Panc1 (cell line): Measurements from ENCODE around the gene NT5C. TPM values are rescaled to one million over a fixed set of nuclear protein-coding genes. Genes with fewer than 3 reads are reported as not detected.
A peak's percentile ranks its signal among the peaks of the same experiment; 100 is the strongest.

ENCODE experiments used
- ATAC-seq: fragments of 200-7000 bp; cut with Tn5 transposase; 2 replicates; pipeline ENCODE4 v1.9.1; 2020; ENCODE audit warnings: mild to moderate bottlenecking, moderate library complexity
- BruUV-seq: library from RNA; stranded (reverse); fragments of 400-500 nt; replicated peaks from 2 replicates; lab custom pipeline; 2021; lab: Mats Ljungman, UMichigan
- CTCF ChIA-PET: fragments of 300-600 bp; sonication (Branson Sonifier 250); formaldehyde crosslinking; loops from one replicate; lab custom pipeline; 2022; ENCODE audit warnings: antibody characterized with exemption; lab: Charles Lee
- POLR2A ChIA-PET: fragments of 300-600 bp; sonication (Branson Sonifier 250); formaldehyde crosslinking; loops from one replicate; lab custom pipeline; 2022; ENCODE audit warnings: antibody characterized with exemption; lab: Charles Lee
- DNase-seq: peaks from one replicate; pipeline ENCODE4 v3.0.0-alpha.2; 2010; ENCODE audit warnings: low read depth, low spot score
- H3K27ac ChIP-seq: 2 replicates; pipeline ENCODE4 v1.5.1; 2011; ENCODE audit warnings: mild to moderate bottlenecking, low read length, inconsistent platforms
- H3K27me3 ChIP-seq: fragments of 200-500 bp; sonication (Bioruptor generic); 2 replicates; pipeline ENCODE4 v1.6.0; 2014; ENCODE audit warnings: low read length, inconsistent platforms; ENCODE audit not compliant: control insufficient read depth, insufficient read depth
- H3K36me3 ChIP-seq: fragments of 200-500 bp; sonication (Bioruptor generic); 2 replicates; pipeline ENCODE4 v1.5.1; 2014; ENCODE audit warnings: inconsistent platforms, mild to moderate bottlenecking, low read length, moderate library complexity; ENCODE audit not compliant: control insufficient read depth, insufficient read depth
- H3K4me1 ChIP-seq: 2 replicates; pipeline ENCODE4 v1.5.1; 2011; ENCODE audit warnings: inconsistent platforms, mild to moderate bottlenecking, low read length, moderate library complexity; ENCODE audit not compliant: control insufficient read depth, insufficient read depth
- H3K4me3 ChIP-seq, 2 experiments: 2 replicates each; pipeline ENCODE4 v1.5.1; 2011 to 2012; ENCODE audit warnings: low read depth in 2 of 2, low read length in 2 of 2, mild to moderate bottlenecking in 2 of 2, inconsistent platforms in 1 of 2, moderate library complexity in 1 of 2
- H3K9me3 ChIP-seq: fragments of 200-500 bp; sonication (Bioruptor generic); 2 replicates; pipeline ENCODE4 v1.5.1; 2014; ENCODE audit warnings: low read depth, mild to moderate bottlenecking, inconsistent platforms, low read length, moderate library complexity; ENCODE audit not compliant: control insufficient read depth, insufficient read depth
- POLR2AphosphoS5 ChIP-seq: IDR thresholded peaks from 2 replicates; pipeline ENCODE4 v1.6.1; 2012; ENCODE audit warnings: mild to moderate bottlenecking, low read depth, low read length, moderate library complexity
- SIN3A ChIP-seq: IDR thresholded peaks from 2 replicates; pipeline ENCODE4 v1.6.1; 2012; ENCODE audit warnings: low read depth, mild to moderate bottlenecking, low read length, moderate library complexity, borderline replicate concordance; ENCODE audit not compliant: insufficient read depth
- TCF7L2 ChIP-seq: IDR thresholded peaks from 2 replicates; pipeline ENCODE4 v1.6.1; 2011; ENCODE audit warnings: mild to moderate bottlenecking, low read depth, low read length, inconsistent platforms
- in situ Hi-C: cut with HindIII; loops from 2 replicates; pipeline ENCODE4 v1.10.0; 2016; ENCODE audit warnings: low sequenced_read_pairs, low pct_unique_long_range_greater_than_20kb
- intact Hi-C: fragments of 100-400 bp; cut with micrococcal nuclease; formaldehyde crosslinking; loops from one replicate; pipeline ENCODE4 v1.10.0; 2022; ENCODE audit not compliant: unreplicated experiment
- total RNA-seq: library from RNA; stranded (reverse); gene quantifications from one replicate; pipeline ENCODE4 v1.2.1, GENCODE V29; 2021; ENCODE audit not compliant: unreplicated experiment
- TF ChIP-seq, protein P1 (sequence below), 2 experiments: IDR thresholded peaks; 2 replicates each; pipeline ENCODE4 v1.6.1; 2011 to 2012; ENCODE audit warnings: low read depth in 2 of 2, control low read depth in 1 of 2, low read length in 1 of 2, mild to moderate bottlenecking in 1 of 2, moderate library complexity in 1 of 2; ENCODE audit not compliant: insufficient read depth in 1 of 2
- TF ChIP-seq, protein P2 (sequence below): fragments of 450-650 bp; IDR thresholded peaks from 2 replicates; pipeline ENCODE4 v1.5.1; 2017; ENCODE audit warnings: mild to moderate bottlenecking

Gene NT5C
- total RNA-seq, 1 experiment from 2014 or later: 63.4 TPM

DNA sequence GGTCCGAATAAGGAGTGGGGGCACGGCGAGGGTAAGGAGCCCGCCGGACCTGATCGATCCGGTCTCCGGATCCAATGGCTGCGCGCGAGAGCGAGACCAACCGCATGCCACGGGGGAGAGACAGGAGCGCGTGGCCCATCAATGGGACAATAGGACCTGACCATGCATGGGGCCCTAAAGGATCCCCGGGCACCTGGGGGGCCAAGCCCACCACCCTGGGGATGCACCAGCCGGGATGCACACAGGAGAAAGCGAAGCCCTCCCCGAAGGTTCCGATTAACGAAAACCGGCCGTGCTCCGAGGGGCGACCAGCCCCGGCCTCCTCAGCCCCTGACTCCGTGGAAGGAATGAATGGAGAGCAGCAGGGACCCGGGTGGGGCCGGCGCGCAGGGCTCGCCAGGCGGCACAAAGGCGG, 22.2 kb upstream of the NT5C start:
- TF ChIP-seq, protein P1, sequence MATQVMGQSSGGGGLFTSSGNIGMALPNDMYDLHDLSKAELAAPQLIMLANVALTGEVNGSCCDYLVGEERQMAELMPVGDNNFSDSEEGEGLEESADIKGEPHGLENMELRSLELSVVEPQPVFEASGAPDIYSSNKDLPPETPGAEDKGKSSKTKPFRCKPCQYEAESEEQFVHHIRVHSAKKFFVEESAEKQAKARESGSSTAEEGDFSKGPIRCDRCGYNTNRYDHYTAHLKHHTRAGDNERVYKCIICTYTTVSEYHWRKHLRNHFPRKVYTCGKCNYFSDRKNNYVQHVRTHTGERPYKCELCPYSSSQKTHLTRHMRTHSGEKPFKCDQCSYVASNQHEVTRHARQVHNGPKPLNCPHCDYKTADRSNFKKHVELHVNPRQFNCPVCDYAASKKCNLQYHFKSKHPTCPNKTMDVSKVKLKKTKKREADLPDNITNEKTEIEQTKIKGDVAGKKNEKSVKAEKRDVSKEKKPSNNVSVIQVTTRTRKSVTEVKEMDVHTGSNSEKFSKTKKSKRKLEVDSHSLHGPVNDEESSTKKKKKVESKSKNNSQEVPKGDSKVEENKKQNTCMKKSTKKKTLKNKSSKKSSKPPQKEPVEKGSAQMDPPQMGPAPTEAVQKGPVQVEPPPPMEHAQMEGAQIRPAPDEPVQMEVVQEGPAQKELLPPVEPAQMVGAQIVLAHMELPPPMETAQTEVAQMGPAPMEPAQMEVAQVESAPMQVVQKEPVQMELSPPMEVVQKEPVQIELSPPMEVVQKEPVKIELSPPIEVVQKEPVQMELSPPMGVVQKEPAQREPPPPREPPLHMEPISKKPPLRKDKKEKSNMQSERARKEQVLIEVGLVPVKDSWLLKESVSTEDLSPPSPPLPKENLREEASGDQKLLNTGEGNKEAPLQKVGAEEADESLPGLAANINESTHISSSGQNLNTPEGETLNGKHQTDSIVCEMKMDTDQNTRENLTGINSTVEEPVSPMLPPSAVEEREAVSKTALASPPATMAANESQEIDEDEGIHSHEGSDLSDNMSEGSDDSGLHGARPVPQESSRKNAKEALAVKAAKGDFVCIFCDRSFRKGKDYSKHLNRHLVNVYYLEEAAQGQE (IDR thresholded peaks at IDR 0.05; ENCODE audit: insufficient read depth in 1 of 2, low read depth in 2 of 2, low read length in 1 of 2): no peak
- TF ChIP-seq SIN3A (no peak), POLR2AphosphoS5 (no peak), TCF7L2 (no peak)
- TF ChIP-seq, protein P2, sequence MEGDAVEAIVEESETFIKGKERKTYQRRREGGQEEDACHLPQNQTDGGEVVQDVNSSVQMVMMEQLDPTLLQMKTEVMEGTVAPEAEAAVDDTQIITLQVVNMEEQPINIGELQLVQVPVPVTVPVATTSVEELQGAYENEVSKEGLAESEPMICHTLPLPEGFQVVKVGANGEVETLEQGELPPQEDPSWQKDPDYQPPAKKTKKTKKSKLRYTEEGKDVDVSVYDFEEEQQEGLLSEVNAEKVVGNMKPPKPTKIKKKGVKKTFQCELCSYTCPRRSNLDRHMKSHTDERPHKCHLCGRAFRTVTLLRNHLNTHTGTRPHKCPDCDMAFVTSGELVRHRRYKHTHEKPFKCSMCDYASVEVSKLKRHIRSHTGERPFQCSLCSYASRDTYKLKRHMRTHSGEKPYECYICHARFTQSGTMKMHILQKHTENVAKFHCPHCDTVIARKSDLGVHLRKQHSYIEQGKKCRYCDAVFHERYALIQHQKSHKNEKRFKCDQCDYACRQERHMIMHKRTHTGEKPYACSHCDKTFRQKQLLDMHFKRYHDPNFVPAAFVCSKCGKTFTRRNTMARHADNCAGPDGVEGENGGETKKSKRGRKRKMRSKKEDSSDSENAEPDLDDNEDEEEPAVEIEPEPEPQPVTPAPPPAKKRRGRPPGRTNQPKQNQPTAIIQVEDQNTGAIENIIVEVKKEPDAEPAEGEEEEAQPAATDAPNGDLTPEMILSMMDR: no peak
- peaks cover 11% of the 10 kb centered on the region; the same call in 1 of the 2 replicates for H3K36me3 ChIP-seq
- peak overlapping the region; percentile 86 for H3K27ac ChIP-seq
- H3K4me3 ChIP-seq: peak overlapping the region; percentile 84 to 85
- in situ Hi-C loops: no loop called here
- DNase-seq: no peak
- H3K4me1 ChIP-seq: peaks cover 17% of the 10 kb centered on the region
- H3K27me3 ChIP-seq: no peaks in the 10 kb centered on the region
- no peaks in the 10 kb centered on the region for H3K9me3 ChIP-seq
- peak; percentile 17 for ATAC-seq
- CTCF ChIA-PET: no interaction called here
- no TSS peak for BruUV-seq
- POLR2A ChIA-PET: no interaction called here
- intact Hi-C loops: no loop called here

DNA sequence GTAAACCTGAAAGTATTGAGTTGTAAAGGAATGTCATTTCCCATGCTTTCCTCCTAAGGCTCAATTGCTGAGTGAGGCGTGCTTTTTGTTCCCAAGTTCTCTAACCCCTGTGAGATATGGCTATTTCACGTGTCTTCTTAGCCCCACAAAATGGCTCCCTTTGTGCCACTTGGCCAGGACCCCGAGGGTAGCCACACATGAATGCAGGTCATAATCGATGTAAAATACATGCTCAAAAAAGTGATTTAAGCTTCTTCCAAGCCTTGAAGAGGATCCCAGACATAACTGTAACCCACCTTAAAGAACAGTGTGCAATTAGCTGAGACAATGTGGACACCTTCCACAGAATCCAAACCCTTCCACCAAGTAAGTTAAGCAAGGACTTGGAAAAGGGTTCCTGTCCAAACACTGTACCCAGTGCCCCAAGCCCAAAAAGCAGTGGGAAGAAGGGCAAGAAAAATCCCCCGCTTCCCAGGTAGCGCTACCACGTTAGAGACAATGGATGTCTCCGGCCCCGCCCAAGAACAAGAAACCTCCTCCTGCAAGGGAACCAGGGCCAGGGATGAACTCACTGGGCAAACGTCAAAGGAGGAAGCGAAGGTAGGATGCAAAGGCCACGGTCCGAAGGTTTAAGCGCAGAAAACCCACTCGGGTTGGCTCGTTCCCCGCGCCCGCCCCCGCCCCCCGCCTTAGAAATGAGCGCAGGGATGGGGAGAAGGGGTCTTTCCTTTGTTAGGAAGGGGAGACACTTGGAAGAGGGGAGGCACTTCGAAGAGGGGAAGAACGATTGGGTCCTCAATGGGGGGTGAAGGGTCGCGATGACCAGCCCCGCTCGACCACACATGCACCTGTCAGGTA, 21.6 kb upstream of the NT5C start:
- CTCF ChIA-PET: no interaction called here
- TF ChIP-seq, protein P2: no peak
- peak; percentile 33; the same call in 1 of the 2 replicates for TF ChIP-seq SIN3A
- DNase-seq (no peak), ATAC-seq (peak; percentile 34)
- Histone ChIP-seq H3K27ac (peak overlapping the region; percentile 92), H3K4me1 (peaks cover 14% of the 10 kb centered on the region), H3K4me3 (peak overlapping the region; percentile 84 to 85), H3K27me3 (no peaks in the 10 kb centered on the region), H3K36me3 (peaks cover 16% of the 10 kb centered on the region), H3K9me3 (no peaks in the 10 kb centered on the region)
- BruUV-seq: no TSS peak
- intact Hi-C loops: no loop called here
- in situ Hi-C loops: no loop called here
- POLR2A ChIA-PET: no interaction called here
